ENCODE measurements around the gene ADAM15. TPM values are rescaled to one million over a fixed set of nuclear protein-coding genes. Genes with fewer than 3 reads are reported as not detected.

Gene ADAM15
- total RNA-seq, 1 donor from 2014 or later, result 163 TPM

DNA sequence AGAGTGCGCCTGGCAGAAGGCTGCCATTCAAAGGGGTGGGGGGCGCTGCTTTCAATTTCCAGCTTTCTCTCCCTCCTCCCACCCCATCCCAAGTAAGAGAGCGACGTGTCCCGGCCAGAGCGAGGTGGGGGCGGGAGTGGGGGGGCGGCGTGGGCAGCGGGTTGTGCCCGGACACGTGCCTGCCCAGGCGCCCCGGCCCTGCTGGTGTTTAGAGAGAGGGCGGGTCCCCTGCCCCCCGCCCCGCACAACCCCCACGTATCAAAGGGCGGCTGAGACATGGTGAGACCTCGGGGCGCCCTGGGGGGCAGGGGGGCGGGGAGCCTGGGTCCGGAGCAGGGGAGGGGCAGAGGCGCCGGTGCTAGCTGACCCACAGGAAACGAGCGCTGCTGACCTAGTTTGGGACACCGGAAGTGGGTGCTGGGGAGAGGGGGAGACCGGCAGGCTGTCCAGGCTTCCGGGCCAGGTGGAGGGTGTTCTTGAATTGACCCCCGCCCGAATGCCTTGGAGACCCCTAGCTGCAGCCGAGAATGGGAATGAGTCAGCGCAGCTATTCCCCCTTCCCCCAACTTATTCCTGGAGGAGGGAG lies 47.3 kb upstream of the ADAM15 start:
- H3K9me3 ChIP-seq, result no peaks in the 10 kb centered on the region
- peak; percentile 2 for ATAC-seq
- H3K27ac ChIP-seq, result peak overlapping the region; percentile 93
- H3K27me3 ChIP-seq, result no peaks in the 10 kb centered on the region
- TF ChIP-seq, protein P1, sequence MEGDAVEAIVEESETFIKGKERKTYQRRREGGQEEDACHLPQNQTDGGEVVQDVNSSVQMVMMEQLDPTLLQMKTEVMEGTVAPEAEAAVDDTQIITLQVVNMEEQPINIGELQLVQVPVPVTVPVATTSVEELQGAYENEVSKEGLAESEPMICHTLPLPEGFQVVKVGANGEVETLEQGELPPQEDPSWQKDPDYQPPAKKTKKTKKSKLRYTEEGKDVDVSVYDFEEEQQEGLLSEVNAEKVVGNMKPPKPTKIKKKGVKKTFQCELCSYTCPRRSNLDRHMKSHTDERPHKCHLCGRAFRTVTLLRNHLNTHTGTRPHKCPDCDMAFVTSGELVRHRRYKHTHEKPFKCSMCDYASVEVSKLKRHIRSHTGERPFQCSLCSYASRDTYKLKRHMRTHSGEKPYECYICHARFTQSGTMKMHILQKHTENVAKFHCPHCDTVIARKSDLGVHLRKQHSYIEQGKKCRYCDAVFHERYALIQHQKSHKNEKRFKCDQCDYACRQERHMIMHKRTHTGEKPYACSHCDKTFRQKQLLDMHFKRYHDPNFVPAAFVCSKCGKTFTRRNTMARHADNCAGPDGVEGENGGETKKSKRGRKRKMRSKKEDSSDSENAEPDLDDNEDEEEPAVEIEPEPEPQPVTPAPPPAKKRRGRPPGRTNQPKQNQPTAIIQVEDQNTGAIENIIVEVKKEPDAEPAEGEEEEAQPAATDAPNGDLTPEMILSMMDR (IDR thresholded peaks at IDR 0.05), result no peak
- H3K4me1 ChIP-seq, result peaks cover 64% of the 10 kb centered on the region
- H3K36me3 ChIP-seq, result no peaks in the 10 kb centered on the region
- peak; percentile 89 for DNase-seq
- intact Hi-C loops (cut with DNase I), result no loop called here
- H3K4me3 ChIP-seq, result peak overlapping the region; percentile 88

DNA sequence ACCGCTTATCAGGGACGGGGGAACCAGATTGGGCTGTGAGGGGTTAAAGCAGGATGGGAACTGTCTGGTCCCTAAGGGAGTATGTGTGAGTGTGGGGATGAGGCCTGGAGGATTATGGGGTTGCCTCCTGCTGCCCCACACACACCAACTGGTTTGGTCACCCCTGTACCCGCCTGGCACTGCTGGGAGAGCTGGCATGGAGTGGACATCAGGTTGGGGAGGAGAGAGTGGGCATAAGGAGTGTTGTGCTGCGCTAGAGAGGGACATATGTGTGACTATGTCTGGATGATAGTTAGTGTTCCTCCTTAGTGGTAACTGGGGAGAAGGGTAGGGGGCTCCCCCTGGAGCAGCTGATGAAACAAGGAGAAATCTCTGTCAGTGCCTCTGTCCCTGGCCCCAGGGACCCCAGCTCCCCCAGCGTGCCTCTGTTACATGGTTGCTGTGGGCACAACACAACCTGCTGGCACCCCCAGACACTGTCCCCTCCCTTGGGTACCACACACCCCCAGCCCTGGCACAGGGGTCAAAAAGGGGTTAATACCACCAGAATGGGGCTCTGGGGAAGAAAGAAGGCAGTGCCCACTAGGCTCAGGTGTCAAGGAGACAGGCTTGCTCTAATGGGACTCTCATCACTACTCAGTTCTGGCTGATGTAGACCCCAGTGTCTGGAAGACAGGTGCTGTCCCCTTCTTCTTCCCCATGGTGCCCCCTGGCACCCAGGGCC lies 46.6 kb upstream of the ADAM15 start:
- no peak for ATAC-seq
- intact Hi-C loops (cut with DNase I), result no loop called here
- Histone ChIP-seq H3K27ac (peak overlapping the region; percentile 93), H3K36me3 (no peaks in the 10 kb centered on the region), H3K27me3 (no peaks in the 10 kb centered on the region), H3K9me3 (no peaks in the 10 kb centered on the region), H3K4me3 (peak overlapping the region; percentile 88), H3K4me1 (peaks cover 57% of the 10 kb centered on the region)
- TF ChIP-seq, protein P1 (IDR thresholded peaks at IDR 0.05), result no peak
- DNase-seq, result no peak

DNA sequence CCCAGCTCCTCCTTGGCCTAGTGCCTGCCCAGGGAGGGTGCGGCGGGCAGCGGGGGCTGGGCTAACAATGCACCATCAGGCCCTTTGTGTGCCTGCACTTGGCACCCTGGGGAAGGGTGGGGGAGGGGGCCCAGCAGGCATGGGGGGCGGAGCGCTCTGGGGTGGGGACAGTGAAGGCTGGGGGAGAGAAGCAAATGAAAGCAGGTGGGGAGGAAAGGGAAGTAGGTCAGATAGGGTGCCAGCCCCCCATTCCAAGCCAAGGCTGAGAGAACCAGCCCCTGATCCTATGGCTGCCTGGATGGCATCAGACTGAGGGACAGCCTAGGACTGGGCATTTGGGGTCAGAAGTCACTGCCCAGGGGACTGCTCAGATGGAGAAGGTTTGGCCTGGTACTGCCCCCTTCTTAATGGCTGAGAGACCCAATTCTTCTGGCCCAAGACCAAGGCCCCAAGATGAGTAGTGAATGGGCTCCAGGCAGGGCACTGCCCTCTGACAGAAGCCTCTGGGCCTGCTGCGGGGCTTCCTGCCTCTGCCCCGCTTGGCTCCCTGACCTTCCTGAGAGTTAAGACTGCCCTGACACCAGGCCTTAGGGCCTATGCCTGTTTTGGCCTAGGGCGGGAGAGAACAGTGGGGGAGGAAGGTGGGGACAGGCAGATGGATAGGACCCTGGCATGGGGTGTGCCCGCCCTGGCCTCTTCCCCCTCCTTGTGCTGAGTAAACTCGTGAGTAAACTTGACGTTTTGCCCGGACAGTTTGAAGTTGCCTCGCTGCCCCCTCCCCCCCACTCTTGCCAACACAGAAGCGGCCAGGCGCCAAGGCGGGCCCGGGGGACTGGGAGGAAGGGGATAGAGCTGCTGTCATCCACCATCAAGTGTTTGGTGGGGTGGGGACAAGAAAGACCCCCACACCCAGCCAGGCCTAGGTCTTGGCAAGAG lies 45.8 kb upstream of the ADAM15 start:
- Histone ChIP-seq H3K27ac (peak overlapping the region; percentile 93), H3K36me3 (no peaks in the 10 kb centered on the region), H3K27me3 (no peaks in the 10 kb centered on the region), H3K4me3 (peak overlapping the region; percentile 88), H3K9me3 (no peaks in the 10 kb centered on the region), H3K4me1 (peaks cover 58% of the 10 kb centered on the region)
- intact Hi-C loops (cut with DNase I), result no loop called here
- ATAC-seq (peak; percentile 4), DNase-seq (peak; percentile 87)
- TF ChIP-seq, protein P1 (IDR thresholded peaks at IDR 0.05), result no peak

DNA sequence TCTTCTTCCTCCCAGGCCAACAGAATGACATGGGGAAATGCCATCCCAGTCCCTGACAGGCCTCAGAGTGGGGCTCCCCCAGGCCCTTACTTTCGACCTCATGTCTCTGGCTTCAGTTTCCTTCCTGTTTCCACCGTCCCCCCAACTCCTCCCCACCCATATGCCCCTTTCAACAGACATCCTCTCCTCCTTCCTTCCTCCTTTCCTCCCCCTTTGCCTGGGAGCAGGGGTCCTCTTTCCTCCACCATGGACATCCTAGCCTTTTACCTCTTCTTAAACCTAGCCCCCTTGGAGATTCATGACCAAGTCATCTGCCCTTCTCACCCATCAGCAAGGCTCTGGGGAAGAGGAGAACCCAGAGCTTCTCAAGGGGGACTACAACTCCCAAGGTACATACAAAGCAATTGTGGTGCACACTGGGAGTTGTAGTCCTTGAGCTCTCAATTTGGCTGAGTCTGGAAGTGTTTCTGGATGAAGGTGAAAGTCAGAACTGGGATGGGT lies 44.5 kb upstream of the ADAM15 start:
- H3K4me3 ChIP-seq, result no peak overlapping the region
- ATAC-seq (no peak), DNase-seq (no peak)

DNA sequence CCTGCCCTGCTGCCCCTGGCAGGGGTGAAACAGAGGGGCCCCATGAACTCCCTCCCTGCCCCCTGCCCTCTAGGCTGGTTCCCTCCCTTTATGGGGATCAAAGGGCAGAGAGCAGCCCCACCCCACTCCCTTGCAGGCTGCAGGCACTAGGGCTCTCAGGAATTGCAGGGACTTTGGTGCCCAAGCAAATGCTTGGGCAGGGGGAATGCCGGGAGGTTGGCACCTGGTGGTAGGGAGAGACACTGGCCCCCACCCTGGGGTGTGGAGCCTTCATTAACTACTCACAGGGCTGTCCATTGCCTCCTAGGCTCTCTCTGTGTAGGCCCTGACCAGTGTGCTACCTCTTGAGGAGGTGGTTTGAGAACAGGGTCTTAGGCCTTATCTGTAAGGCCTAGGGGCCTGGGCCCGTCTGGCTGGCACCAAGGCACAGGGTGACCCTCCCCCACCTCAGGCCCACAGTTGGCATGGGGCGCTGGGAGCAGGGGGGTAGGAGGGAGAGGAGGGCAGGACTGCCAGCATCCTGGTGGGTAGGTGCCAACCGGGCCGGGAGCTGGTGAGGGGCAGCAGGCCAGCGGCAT lies 43.8 kb upstream of the ADAM15 start:
- H3K9me3 ChIP-seq, result no peaks in the 10 kb centered on the region
- no peaks in the 10 kb centered on the region for H3K27me3 ChIP-seq
- TF ChIP-seq, protein P1 (IDR thresholded peaks at IDR 0.05), result no peak
- DNase-seq, result peak; percentile 79
- peak overlapping the region; percentile 93 for H3K27ac ChIP-seq
- H3K36me3 ChIP-seq, result no peaks in the 10 kb centered on the region
- H3K4me3 ChIP-seq, result peak overlapping the region; percentile 41
- peaks cover 78% of the 10 kb centered on the region for H3K4me1 ChIP-seq
- no peak for ATAC-seq
- intact Hi-C loops (cut with DNase I), result no loop called here

More for the DNA sequence above, 44.5 kb upstream of the ADAM15 start:
- Histone ChIP-seq H3K27ac (peak overlapping the region; percentile 93), H3K36me3 (no peaks in the 10 kb centered on the region), H3K4me1 (peaks cover 71% of the 10 kb centered on the region), H3K27me3 (no peaks in the 10 kb centered on the region), H3K9me3 (no peaks in the 10 kb centered on the region)
- intact Hi-C loops (cut with DNase I), result no loop called here
- TF ChIP-seq, protein P1 (IDR thresholded peaks at IDR 0.05), result no peak

All from upper lobe of right lung (tissue), 1 donor.